Measurements from ENCODE around the gene H2BK1.

Gene H2BK1

GRCh38 chr7:151210087-151210854, at the start of gene H2BK1:
H2BK1 (minus strand) TSS chr7:151210488; CDS start chr7:151210318, 170 bp downstream.
- no peak for DNase-seq (ENCODE audit: low read depth)

- no peak for DNase-seq (ENCODE audit: low read depth)
These were observed 47.7 kb upstream of the H2BK1 start for GRCh38 chr7:151257990-151258389.

- DNase-seq (ENCODE audit: low read depth) = peak; percentile 85
These were observed 46.2 kb upstream of the H2BK1 start for GRCh38 chr7:151256410-151257045.

DNA sequence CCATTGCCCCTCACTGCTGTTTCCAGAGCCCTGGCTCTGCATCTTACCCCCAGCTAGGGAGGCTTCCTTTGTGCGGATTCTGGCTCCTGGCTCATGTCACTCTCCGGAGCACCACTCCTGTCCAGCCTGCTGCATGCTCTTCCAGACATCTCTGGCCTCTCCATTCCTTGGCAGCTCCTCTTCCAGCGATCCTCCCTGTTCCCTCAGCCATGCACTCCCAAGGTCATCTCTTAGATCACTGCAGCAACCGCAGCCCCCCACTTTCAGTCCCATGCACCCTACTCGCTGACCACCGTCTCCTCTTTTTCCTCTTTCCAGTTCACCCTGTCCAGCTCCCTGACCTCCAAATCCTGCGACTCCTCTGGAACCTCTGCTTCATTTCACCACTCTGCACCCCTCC, 45.1 kb upstream of the H2BK1 start:
- no peak for DNase-seq (ENCODE audit: low read depth)

GRCh38 chr7:151254851-151255250, 44.6 kb upstream of the H2BK1 start:
- DNase-seq (ENCODE audit: low read depth) = no peak

GRCh38 chr7:151254316-151254715, 44.0 kb upstream of the H2BK1 start:
- no peak for DNase-seq (ENCODE audit: low read depth)

GRCh38 chr7:151252961-151253711, 42.8 kb upstream of the H2BK1 start:
- DNase-seq (ENCODE audit: low read depth) = no peak

- no peak for DNase-seq (ENCODE audit: low read depth)
These were observed 42.2 kb upstream of the H2BK1 start for GRCh38 chr7:151252561-151252835.

GRCh38 chr7:151251689-151252560, 41.6 kb upstream of the H2BK1 start:
- peak; percentile 76 for DNase-seq (ENCODE audit: low read depth)

DNA sequence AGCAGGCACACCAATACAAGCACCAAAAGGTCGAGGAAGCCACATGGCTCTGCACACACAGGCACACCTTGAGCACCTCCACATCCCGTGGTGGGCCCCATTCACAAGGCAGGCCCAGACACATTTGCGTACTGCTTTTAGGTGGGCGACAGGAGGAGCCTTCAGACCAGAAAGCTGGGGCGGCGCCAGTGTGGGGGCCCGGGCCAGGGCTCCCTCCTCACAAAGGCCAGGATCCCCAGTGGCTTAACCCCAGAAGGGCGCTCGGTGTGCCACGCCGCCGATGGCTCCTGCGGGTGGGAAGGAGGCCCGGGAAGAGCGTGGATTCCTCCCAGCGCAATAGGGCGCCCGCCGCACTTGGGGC, 41.0 kb upstream of the H2BK1 start:
- no peak for DNase-seq (ENCODE audit: low read depth)

GRCh38 chr7:151250181-151251132, 40.2 kb upstream of the H2BK1 start:
- DNase-seq (ENCODE audit: low read depth) = no peak

DNA sequence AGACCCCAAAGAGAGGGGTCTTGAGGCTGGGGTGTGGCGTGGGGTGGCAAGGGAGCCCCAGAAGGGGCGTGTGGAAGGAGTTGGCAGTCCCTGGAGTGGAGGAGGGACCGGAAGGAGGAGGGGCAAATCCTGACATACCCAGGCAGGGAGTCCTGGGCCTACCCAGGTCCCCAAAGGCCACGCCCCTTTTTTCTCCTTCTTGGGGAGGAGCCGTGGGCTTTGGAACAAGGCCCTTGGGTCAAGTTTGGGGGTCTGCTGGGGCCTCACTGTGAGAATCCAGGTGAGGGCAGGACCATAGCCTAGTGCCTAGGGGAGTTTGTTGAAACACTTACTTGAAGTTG, 39.4 kb upstream of the H2BK1 start:
- DNase-seq (ENCODE audit: low read depth) = peak; percentile 64

- DNase-seq (ENCODE audit: low read depth) = peak; percentile 45
These were observed 38.9 kb upstream of the H2BK1 start for GRCh38 chr7:151249034-151249731.

DNA sequence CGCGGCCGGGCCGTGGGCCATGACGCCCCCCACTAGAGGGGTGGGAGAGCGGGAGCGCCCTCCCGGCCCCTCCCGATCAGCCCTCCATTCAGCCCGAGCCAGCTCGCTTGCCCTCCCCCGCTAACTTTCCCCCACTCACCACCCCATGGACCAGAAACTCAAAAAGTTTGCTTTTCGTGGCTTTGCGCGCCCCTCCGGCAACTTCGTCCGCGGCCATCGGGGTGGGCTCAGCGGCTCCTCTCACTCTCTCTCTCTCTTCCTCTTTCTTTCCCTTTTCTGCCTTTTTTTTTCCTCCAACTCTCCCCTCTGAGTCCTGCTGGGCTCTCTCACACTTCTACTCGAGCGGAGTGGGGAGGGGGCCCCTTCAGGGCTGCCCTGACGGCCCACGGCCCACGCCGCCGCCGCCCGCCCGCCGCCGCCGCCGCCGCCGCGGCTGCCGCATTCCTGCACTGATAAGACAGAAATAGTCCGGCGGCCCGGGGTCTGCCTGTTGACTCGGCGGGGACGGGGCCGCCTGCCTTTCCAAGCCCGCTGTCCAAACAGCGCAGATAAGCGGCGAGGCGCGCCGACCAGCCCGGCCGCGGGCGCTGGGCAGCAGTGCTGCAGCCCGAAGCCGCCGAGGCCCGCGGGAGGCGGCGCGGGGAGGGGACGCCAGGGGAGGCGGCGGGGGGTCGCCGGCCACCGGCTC, 38.2 kb upstream of the H2BK1 start, which contains the start of gene SMARCD3:
Gene SMARCD3, minus strand, starts transcription at position 349 of the 688 bp plus-strand sequence. Its CDS starts 132 bp downstream, at position 217.
- DNase-seq (ENCODE audit: low read depth) = peak; percentile 67

DNA sequence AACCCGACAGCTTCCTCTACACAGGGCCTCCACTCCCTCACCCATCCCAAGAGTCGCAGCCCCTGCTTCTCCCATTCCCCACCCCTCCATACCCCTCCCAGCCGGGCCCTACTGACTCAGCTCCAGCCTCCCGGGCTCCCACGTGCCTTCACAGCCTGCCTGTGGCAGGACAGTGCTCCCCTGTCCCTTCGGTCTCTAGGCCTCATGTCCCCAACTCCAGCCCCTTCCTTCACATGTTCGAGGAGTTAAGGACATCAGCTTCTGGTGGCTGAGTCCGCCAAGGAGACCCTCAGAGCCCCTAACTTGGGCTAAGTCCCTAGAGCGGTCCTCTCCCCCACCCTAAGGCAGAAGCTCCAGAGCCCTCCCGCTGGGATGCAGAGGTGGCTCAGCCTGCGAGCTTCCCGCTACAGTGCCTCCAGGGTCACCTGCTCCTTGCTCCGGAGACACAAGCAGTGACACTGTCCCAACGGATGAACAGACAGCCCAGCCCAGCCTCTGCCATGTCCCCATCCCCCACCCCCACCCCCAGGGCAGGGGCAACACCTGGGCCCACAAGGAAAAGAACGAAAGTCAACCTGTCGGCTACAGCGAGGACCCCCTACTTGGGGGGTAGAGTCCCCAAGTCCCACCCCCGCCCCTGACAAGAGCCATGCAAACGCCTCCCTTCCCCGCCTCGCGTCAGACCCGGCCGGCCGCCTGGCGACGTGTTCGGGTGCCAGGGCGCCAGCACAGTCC, 37.5 kb upstream of the H2BK1 start:
- DNase-seq (ENCODE audit: low read depth) = no peak

GRCh38 chr7:151246851-151247580, 36.7 kb upstream of the H2BK1 start:
- DNase-seq (ENCODE audit: low read depth) = no peak

DNA sequence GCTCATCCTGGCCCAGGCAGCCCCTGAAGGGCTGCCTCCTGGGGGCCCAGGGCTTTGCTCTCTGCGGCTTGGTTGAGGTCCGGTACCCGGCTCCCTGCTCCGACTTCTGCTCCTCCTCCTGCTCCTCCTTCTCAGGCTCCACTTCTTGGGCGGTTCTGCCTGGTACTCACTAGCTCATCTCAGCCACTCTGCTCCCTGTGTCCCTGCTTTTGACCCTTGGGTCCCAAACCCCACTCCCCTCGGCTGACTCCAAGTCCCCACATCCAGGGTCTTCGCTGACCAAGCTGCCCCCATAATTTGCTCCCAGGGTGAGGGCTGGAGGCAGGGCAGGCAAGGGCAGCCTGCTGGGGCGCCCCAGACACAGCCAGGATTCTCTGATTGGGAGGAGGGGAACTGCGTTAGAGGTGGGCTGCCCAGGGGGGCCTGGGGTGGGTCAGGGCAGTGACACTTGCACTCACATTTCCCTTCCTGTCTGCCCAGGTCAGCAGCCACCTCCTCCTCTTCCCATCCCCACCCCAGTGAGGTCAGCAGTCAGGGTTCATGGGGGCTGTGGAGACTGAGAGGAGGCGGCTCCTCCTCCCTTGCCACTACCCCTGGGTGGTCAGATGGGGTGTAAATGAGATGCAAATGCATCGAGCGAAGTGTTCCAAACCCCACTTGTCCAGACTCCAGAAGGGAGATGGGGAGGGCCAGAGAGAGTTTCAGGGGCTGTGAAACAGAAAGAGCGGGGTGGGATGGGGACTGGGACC, 36.0 kb upstream of the H2BK1 start:
- peak; percentile 33 for DNase-seq (ENCODE audit: low read depth)
